ENCODE results near the gene EP300.
A peak's percentile ranks its signal among the peaks of the same experiment; 100 is the strongest.

The EP300 gene

DNA sequence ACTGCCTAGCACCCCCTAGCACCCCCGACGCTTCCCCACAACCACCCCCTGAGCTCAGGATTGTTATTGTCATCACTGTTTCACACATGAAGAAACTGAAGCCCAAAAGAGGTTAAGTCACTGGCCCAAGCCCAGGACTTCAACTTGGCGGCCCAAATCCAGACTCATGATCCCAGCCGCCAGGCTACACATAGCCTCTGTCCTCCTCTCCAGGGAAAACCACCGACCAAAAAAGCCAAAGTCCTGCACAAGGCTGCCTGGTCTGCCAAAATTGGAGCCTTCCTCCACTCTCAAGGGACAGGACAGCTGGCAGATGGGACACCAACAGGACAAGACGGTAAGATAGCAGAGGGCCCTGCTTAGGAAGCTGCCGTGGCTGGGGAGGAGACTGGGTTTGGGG is 123.5 kb downstream of the EP300 start:
- no peak for DNase-seq

- DNase-seq, result no peak
These were observed 124.6 kb downstream of the EP300 start for GRCh38 chr22:41216984-41217383.

- peak; percentile 41 for DNase-seq
These were observed 125.3 kb downstream of the EP300 start for GRCh38 chr22:41217553-41218157.

- no peak for DNase-seq
These were observed 130.6 kb downstream of the EP300 start for GRCh38 chr22:41222846-41223507.

- DNase-seq, result no peak
These were observed 131.1 kb downstream of the EP300 start for GRCh38 chr22:41223535-41223934.

- no peak for DNase-seq
These were observed 134.6 kb downstream of the EP300 start for GRCh38 chr22:41226723-41227655.

DNA sequence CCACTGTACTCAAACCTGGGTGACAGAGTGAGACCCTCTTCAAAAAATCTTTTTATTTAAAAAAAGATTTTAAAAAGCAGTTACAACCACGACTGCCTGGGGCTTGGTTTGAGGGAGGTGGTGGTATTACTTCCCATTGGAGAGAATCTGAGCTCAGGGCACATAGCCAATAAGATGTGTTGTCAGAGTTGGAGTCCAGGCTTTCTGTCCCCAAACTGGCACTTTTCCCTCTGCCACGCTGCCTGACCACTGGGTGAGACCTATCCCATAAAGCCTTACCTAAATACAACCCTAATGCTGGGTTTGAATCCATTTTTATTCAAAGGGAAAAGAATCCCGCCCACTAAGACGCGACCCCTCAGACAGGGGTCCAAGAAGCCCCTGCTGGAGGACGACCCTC is 136.8 kb downstream of the EP300 start:
- DNase-seq, result no peak
